Ovary (tissue), 9 donors: ENCODE measurements around the gene RASSF10. TPM values are rescaled to one million over a fixed set of nuclear protein-coding genes. Genes with fewer than 3 reads are reported as not detected.

Source experiments
- DNase-seq, 5 donors: peaks; one replicate each; pipeline ENCODE4 v3.0.0-alpha.2; 2019 to 2020
- H3K27ac ChIP-seq, 2 donors: fragments of 200-600 bp; one replicate each; pipeline versions ENCODE4 v1.5.1 to v1.8.0; 2019 to 2022
- H3K27me3 ChIP-seq: fragments of 200-600 bp; one replicate; pipeline ENCODE4 v1.8.0; 2022
- H3K36me3 ChIP-seq: fragments of 200-600 bp; sonication (generic); one replicate; pipeline ENCODE4 v1.5.1; 2019
- H3K4me1 ChIP-seq: one replicate; pipeline ENCODE4 v1.8.1; 2013; ENCODE audit warnings: mild to moderate bottlenecking, moderate library complexity; ENCODE audit not compliant: insufficient read depth
- H3K4me3 ChIP-seq: fragments of 200-600 bp; sonication (generic); one replicate; pipeline ENCODE4 v1.5.1; 2017
- H3K9me3 ChIP-seq, 2 donors: fragments of 200-600 bp in 1 of 2; sonication (generic) in 1 of 2; one replicate each; pipeline versions ENCODE4 v1.5.1 to v1.8.1; 2013 to 2019; ENCODE audit warnings: mild to moderate bottlenecking in 1 of 2, moderate library complexity in 1 of 2
- EP300 ChIP-seq: sonication (generic); formaldehyde crosslinking; IDR thresholded peaks from one replicate; pipeline ENCODE4 v1.6.1; 2017; ENCODE audit warnings: antibody characterized with exemption
- POLR2A ChIP-seq: fragments of 450-650 bp; IDR thresholded peaks from one replicate; pipeline ENCODE4 v1.6.1; 2017; ENCODE audit warnings: antibody characterized with exemption, mild to moderate bottlenecking, moderate library complexity
- WGBS, 3 donors: extraction: QIAGEN DNeasy Blood & Tissue Kit in 1 of 3; methylation state at CpG; one replicate each; pipeline versions ENCODE4 v1.1.5 to v1.1.7; 2013 to 2017; 5-methylcytosine and 5-hydroxymethylcytosine counted together
- intact Hi-C, 4 donors: fragments of 100-400 bp; cut with DNase I; formaldehyde crosslinking; loops; one replicate each; pipeline versions ENCODE4 v1.11.0 to v1.15.1; 2022 to 2023
- polyA plus RNA-seq, 2 donors: library from polyadenylated mRNA; stranded (reverse); fragments of 200-250 nt in 1 of 2; fragments of 350-450 nt in 1 of 2; fragmentation: Illumina TruSeq in 1 of 2; extraction: RNeasy Lipid Tissue Mini Kit (QIAGEN cat#74804) in 1 of 2; gene quantifications; one replicate each; pipeline ENCODE4 v1.2.3, GENCODE V29; 2013 to 2014
- total RNA-seq, 7 donors: library from RNA; depleted of rRNA in 2 of 7; stranded (reverse); fragments of >200 nt in 2 of 7; fragmentation: NEBNext Ultra II Directional in 3 of 7; extraction: Animal tissue kit (Norgen Biotek cat#: 25700) in 3 of 7; gene quantifications; one replicate each; pipeline versions ENCODE4 v1.1.0 to v1.2.4, GENCODE V29; 2016 to 2023
- TF ChIP-seq, protein P1 (sequence below), 3 donors: fragments of 450-650 bp in 2 of 3; fragments of 200-600 bp in 1 of 3; IDR thresholded peaks; one replicate each; pipeline versions ENCODE4 v1.5.1 to v1.8.0; 2016 to 2022; ENCODE audit warnings: antibody characterized with exemption in 3 of 3, mild to moderate bottlenecking in 1 of 3
- donor health status: DM: no; HTN: no; CAD: no; lungs with moderate emphysema.
- donor health status: DM: no; HTN: no; CAD: no.
- donor health status: Bipolar disorder and iron deficiency.
- donor health status: DM: yes; HTN: yes; CAD: no.
- donor health status: DM: no; HTN: no; CAD: no.
- donor health status: DM: yes; HTN: yes; CAD: no.

The RASSF10 gene
- total and polyA plus RNA-seq, 9 donors: 0.36 to 3.8 (median 0.72) TPM; not detected in 3

DNA sequence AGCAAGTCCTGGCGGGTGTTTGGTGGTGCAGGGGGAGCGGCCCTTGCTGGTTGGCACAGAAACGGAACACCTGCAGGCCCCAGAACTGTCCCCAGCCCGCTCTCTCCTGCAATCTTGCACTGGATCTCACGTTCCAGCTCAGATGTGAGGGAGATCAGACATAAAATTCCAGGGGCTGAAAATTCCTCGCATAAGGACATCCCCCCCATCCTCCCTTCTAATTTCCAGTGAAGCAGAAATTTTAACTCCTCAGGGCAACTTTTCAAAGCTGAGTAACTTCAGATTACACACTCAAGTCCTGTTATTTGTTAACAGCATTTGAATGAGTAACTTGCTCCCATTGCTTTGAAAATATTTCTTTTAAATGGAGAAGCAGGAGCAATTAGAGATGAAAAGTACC is 40.3 kb upstream of the RASSF10 start:
- Histone ChIP-seq H3K27ac (no peak overlapping the region), H3K4me1 (no peaks in the 10 kb centered on the region), H3K36me3 (no peaks in the 10 kb centered on the region), H3K4me3 (no peak overlapping the region), H3K9me3 (no peaks in the 10 kb centered on the region), H3K27me3 (no peaks in the 10 kb centered on the region)
- TF ChIP-seq, protein P1, sequence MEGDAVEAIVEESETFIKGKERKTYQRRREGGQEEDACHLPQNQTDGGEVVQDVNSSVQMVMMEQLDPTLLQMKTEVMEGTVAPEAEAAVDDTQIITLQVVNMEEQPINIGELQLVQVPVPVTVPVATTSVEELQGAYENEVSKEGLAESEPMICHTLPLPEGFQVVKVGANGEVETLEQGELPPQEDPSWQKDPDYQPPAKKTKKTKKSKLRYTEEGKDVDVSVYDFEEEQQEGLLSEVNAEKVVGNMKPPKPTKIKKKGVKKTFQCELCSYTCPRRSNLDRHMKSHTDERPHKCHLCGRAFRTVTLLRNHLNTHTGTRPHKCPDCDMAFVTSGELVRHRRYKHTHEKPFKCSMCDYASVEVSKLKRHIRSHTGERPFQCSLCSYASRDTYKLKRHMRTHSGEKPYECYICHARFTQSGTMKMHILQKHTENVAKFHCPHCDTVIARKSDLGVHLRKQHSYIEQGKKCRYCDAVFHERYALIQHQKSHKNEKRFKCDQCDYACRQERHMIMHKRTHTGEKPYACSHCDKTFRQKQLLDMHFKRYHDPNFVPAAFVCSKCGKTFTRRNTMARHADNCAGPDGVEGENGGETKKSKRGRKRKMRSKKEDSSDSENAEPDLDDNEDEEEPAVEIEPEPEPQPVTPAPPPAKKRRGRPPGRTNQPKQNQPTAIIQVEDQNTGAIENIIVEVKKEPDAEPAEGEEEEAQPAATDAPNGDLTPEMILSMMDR (IDR thresholded peaks at IDR 0.05): no peak
- 69 to 71% (median 70%) methylated on average over 6 of the region's 6 CpGs for WGBS, 3 donors
- intact Hi-C loops: no loop called here
- no peak for DNase-seq

DNA sequence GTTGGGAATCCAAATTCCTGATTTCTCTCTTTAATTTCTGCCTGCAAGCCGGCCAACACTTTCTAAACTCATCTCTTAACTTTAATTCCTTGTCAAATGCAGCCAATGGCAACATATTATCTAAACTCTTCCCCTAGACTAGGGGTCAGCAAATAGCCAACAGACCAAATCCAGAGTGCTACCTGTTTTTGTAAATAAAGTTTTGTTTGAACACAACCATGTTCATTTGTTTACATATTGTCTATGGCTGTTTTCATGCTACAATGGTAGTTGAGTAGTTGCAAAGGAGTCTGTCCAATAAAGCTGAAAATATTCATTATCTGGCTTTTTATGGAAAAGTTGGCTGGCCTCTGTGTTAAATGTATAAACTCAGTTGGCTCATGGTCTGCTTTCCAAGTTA is 37.2 kb upstream of the RASSF10 start:
- no peak overlapping the region for H3K27ac ChIP-seq
- no peaks in the 10 kb centered on the region for H3K36me3 ChIP-seq
- no peak for DNase-seq
- H3K4me1 ChIP-seq: no peaks in the 10 kb centered on the region
- intact Hi-C loops: no loop called here
- H3K27me3 ChIP-seq: no peaks in the 10 kb centered on the region
- no peaks in the 10 kb centered on the region for H3K9me3 ChIP-seq
- H3K4me3 ChIP-seq: no peak overlapping the region
- TF ChIP-seq EP300 (no peak), POLR2A (no peak)
- TF ChIP-seq, protein P1 (IDR thresholded peaks at IDR 0.05): no peak
- 51 to 69% (median 58%) methylated on average over 1 of the region's 1 CpG for WGBS, 3 donors

DNA sequence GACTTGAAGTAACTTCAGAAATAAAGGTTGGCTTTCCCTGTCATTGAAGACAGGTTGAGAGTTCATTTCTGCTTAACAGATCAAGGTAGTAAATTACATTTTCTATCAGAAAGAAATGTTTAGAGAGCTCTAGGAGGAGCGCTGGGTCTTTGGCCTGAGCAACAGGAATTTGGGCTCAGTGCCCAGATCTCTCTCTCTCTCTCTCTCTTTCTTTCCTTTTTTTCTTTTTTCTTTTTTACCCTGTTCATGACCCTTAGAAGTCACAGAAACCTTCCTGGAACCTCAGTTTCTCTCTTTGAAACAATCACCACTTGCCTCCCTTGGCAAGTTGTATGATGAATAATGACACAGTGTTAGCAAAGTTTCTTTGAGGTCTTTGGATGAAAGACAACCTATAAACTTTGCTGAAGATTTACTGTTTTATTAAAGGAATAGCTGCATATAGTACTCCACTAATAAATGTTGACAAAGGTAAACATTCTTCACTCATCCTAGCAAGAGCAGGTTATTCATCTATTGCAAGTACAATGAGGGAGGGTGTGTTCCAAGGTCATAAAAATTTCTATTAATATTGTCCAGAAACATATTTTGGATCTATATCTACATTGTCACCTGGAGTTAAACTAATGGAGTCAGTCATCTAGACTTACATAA is 35.5 kb upstream of the RASSF10 start:
- TF ChIP-seq POLR2A (no peak), EP300 (no peak)
- TF ChIP-seq, protein P1 (IDR thresholded peaks at IDR 0.05): no peak
- H3K27ac ChIP-seq: no peak overlapping the region
- intact Hi-C loops: no loop called here
- DNase-seq: no peak
- H3K36me3 ChIP-seq: no peaks in the 10 kb centered on the region
- H3K27me3 ChIP-seq: no peaks in the 10 kb centered on the region
- H3K9me3 ChIP-seq: no peaks in the 10 kb centered on the region
- no peak overlapping the region for H3K4me3 ChIP-seq
- WGBS, 3 donors: 6 to 18% (median 13%) methylated on average over 1 of the region's 1 CpG
- H3K4me1 ChIP-seq: no peaks in the 10 kb centered on the region

DNA sequence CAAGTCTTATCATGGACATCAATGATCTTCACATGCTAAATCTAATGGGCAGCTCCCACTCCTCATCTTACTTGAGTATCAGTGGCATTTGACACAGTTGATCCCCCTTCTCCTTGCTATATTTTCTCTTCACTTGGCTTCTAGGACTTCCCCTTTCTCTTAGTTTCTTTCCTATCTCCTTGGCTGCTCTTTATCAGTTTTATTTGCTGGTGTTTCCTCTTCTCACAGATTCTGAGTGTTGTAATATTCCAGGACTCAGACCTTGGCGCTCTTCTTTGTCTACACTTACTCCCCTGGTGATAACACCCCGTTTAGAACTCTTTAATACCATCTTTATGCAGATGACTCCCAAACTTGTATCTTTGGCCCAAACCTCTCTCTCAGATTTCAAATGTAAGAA is 33.9 kb upstream of the RASSF10 start:
- Histone ChIP-seq H3K9me3 (no peaks in the 10 kb centered on the region), H3K27ac (no peak overlapping the region), H3K36me3 (no peaks in the 10 kb centered on the region), H3K4me1 (no peaks in the 10 kb centered on the region), H3K4me3 (no peak overlapping the region), H3K27me3 (no peaks in the 10 kb centered on the region)
- intact Hi-C loops: no loop called here
- DNase-seq: no peak
- 23 to 29% (median 28%) methylated on average over 2 of the region's 2 CpGs for WGBS, 3 donors
- TF ChIP-seq POLR2A: no peak
- TF ChIP-seq, protein P1 (IDR thresholded peaks at IDR 0.05): no peak
- TF ChIP-seq EP300: no peak
